Mesendoderm (in vitro differentiated cells): ENCODE measurements around the gene MYMX.

ENCODE experiments used
- DNase-seq: peaks from one replicate; pipeline ENCODE4 v3.0.0; 2013
- H2AK5ac ChIP-seq: 2 replicates; pipeline ENCODE4 v1.6.1; 2013; ENCODE audit warnings: low read length, inconsistent platforms
- H2BK120ac ChIP-seq: 2 replicates; pipeline ENCODE4 v1.6.1; 2013; ENCODE audit warnings: low read depth, mild to moderate bottlenecking, low read length, moderate library complexity, mixed read lengths
- H2BK15ac ChIP-seq: replicated peaks from 2 replicates; pipeline ENCODE4 v1.6.1; 2013; ENCODE audit warnings: low read depth, mild to moderate bottlenecking, moderate library complexity
- H2BK5ac ChIP-seq: 2 replicates; pipeline ENCODE4 v1.6.1; 2013; ENCODE audit warnings: low read length, inconsistent platforms
- H3K18ac ChIP-seq: 2 replicates; pipeline ENCODE4 v1.6.1; 2013; ENCODE audit warnings: mild to moderate bottlenecking, low read length, mixed read lengths
- H3K23ac ChIP-seq: one replicate; pipeline ENCODE4 v1.6.1; 2013; ENCODE audit warnings: low read length
- H3K27ac ChIP-seq: 2 replicates; pipeline ENCODE4 v1.5.1; 2013; ENCODE audit warnings: low read depth, mild to moderate bottlenecking, inconsistent platforms, low read length, moderate library complexity
- H3K27me3 ChIP-seq: 2 replicates; pipeline ENCODE4 v1.6.1; 2013; ENCODE audit warnings: low read length, control low read depth, mild to moderate bottlenecking, inconsistent platforms; ENCODE audit not compliant: insufficient read depth, poor library complexity
- H3K36me3 ChIP-seq: 2 replicates; pipeline ENCODE4 v1.6.1; 2013; ENCODE audit warnings: low read length, inconsistent platforms; ENCODE audit not compliant: control insufficient read depth, insufficient read depth
- H3K4ac ChIP-seq: one replicate; pipeline ENCODE4 v1.6.1; 2013; ENCODE audit warnings: low read depth, mild to moderate bottlenecking, low read length, moderate library complexity
- H3K4me1 ChIP-seq: 2 replicates; pipeline ENCODE4 v1.6.1; 2013; ENCODE audit warnings: low read depth, low read length, inconsistent platforms; ENCODE audit not compliant: control insufficient read depth
- H3K4me2 ChIP-seq: 2 replicates; pipeline ENCODE4 v1.6.1; 2013; ENCODE audit warnings: low read length
- H3K4me3 ChIP-seq: 2 replicates; pipeline ENCODE4 v1.5.1; 2013; ENCODE audit warnings: mild to moderate bottlenecking, low read length
- H3K56ac ChIP-seq: one replicate; pipeline ENCODE4 v1.6.1; 2013; ENCODE audit warnings: low read length
- H3K79me1 ChIP-seq: 2 replicates; pipeline ENCODE4 v1.6.1; 2013; ENCODE audit warnings: low read length, inconsistent platforms
- H3K79me2 ChIP-seq: 2 replicates; pipeline ENCODE4 v1.6.1; 2013; ENCODE audit warnings: mild to moderate bottlenecking, low read length; ENCODE audit not compliant: control insufficient read depth, insufficient read depth
- H3K9ac ChIP-seq: 2 replicates; pipeline ENCODE4 v1.6.1; 2013; ENCODE audit warnings: low read length, inconsistent platforms
- H4K5ac ChIP-seq: one replicate; pipeline ENCODE4 v1.6.1; 2013; ENCODE audit warnings: low read length
- H4K8ac ChIP-seq: one replicate; pipeline ENCODE4 v1.6.1; 2013; ENCODE audit warnings: low read depth, mild to moderate bottlenecking, control low read depth, low read length, moderate library complexity
- WGBS: extraction: QIAGEN DNeasy Blood & Tissue Kit; methylation state at CpG from one replicate; pipeline ENCODE4 v1.1.7; 2013; ENCODE audit warnings: low lambda C conversion rate, missing lambda C conversion rate; ENCODE audit not compliant: insufficient coverage; ENCODE audit errors: extremely low coverage; 5-methylcytosine and 5-hydroxymethylcytosine counted together

MYMX gene

GRCh38 chr6:44222486-44223318, 6.0 kb downstream of the MYMX start:
- no peak for DNase-seq
- Histone ChIP-seq H3K27ac (no peak overlapping the region), H4K8ac (no peak overlapping the region), H3K4me3 (peak overlapping the region; percentile 32), H3K4me2 (peak overlapping the region; percentile 81), H2AK5ac (no peak overlapping the region), H4K5ac (no peak overlapping the region), H3K9ac (peak overlapping the region; percentile 65), H3K79me2 (peaks cover 10% of the 10 kb centered on the region), H3K79me1 (peaks cover 3% of the 10 kb centered on the region), H3K4me1 (peaks cover 18% of the 10 kb centered on the region), H3K36me3 (no peaks in the 10 kb centered on the region), H2BK15ac (no peak overlapping the region), H3K23ac (peak overlapping the region; percentile 59), H3K18ac (peak overlapping the region; percentile 29), H3K27me3 (no peaks in the 10 kb centered on the region), H3K4ac (no peak overlapping the region), H3K56ac (peak overlapping the region; percentile 82), H2BK5ac (no peak overlapping the region), H2BK120ac (no peak overlapping the region)
- no CpG with 5 or more reads among the region's 26 CpGs for WGBS

- H3K9ac ChIP-seq, result peak within 1 kb of the TSS; percentile 65
- peaks cover 10% of the 10 kb centered on the region for H3K79me2 ChIP-seq
- no peak within 1 kb of the TSS for H2AK5ac ChIP-seq
- no CpG with 5 or more reads among the region's 73 CpGs for WGBS
- H2BK120ac ChIP-seq, result no peak within 1 kb of the TSS
- H2BK15ac ChIP-seq, result no peak within 1 kb of the TSS
- peak within 1 kb of the TSS; percentile 59 for H3K23ac ChIP-seq
- peaks cover 15% of the 10 kb centered on the region for H3K4me1 ChIP-seq
- H3K27me3 ChIP-seq, result no peaks in the 10 kb centered on the region
- DNase-seq, result peak; percentile 86
- peaks cover 3% of the 10 kb centered on the region for H3K79me1 ChIP-seq
- no peak within 1 kb of the TSS for H4K5ac ChIP-seq
- no peak within 1 kb of the TSS for H3K4ac ChIP-seq
- peak within 1 kb of the TSS; percentile 81 for H3K4me2 ChIP-seq
- peak within 1 kb of the TSS; percentile 26 for H3K27ac ChIP-seq
- H3K36me3 ChIP-seq, result no peaks in the 10 kb centered on the region
- peak within 1 kb of the TSS; percentile 82 for H3K56ac ChIP-seq
- H4K8ac ChIP-seq, result no peak within 1 kb of the TSS
- no peak within 1 kb of the TSS for H2BK5ac ChIP-seq
- peak within 1 kb of the TSS; percentile 29 for H3K18ac ChIP-seq
- peak within 1 kb of the TSS; percentile 32 for H3K4me3 ChIP-seq
Measured at GRCh38 chr6:44223319-44224028, 6.7 kb downstream of the MYMX start, which contains the start of gene SLC29A1. Gene SLC29A1, plus strand, starts transcription at chr6:44223595. Its CDS starts 3,719 bp downstream, at chr6:44227314.

GRCh38 chr6:44224029-44224964, 7.6 kb downstream of the MYMX start:
- peak overlapping the region; percentile 64 for H3K9ac ChIP-seq

GRCh38 chr6:44224965-44225305, 8.2 kb downstream of the MYMX start:
- no peak overlapping the region for H3K4me3 ChIP-seq

More at GRCh38 chr6:44224029-44224964, 7.6 kb downstream of the MYMX start:
- Histone ChIP-seq H3K4me2 (peak overlapping the region; percentile 38), H3K27ac (no peak overlapping the region), H4K8ac (no peak overlapping the region), H2BK120ac (no peak overlapping the region), H3K79me2 (peaks cover 10% of the 10 kb centered on the region), H3K4me1 (peaks cover 15% of the 10 kb centered on the region), H3K36me3 (no peaks in the 10 kb centered on the region), H2AK5ac (no peak overlapping the region), H3K27me3 (no peaks in the 10 kb centered on the region), H3K18ac (no peak overlapping the region), H3K79me1 (peaks cover 3% of the 10 kb centered on the region), H2BK15ac (no peak overlapping the region), H4K5ac (no peak overlapping the region), H2BK5ac (no peak overlapping the region), H3K4ac (no peak overlapping the region), H3K56ac (peak overlapping the region; percentile 76), H3K4me3 (peak overlapping the region; percentile 2), H3K23ac (peak overlapping the region; percentile 18)
- DNase-seq, result peak; percentile 75
- WGBS, result no CpG with 5 or more reads among the region's 18 CpGs

GRCh38 chr6:44225579-44226325, 9.0 kb downstream of the MYMX start:
- H3K4me1 ChIP-seq, result peaks cover 15% of the 10 kb centered on the region
- no peak overlapping the region for H2AK5ac ChIP-seq
- peak overlapping the region; percentile 37 for H3K56ac ChIP-seq
- H3K79me1 ChIP-seq, result peaks cover 3% of the 10 kb centered on the region
- no peak overlapping the region for H2BK120ac ChIP-seq
- no peak overlapping the region for H3K4me3 ChIP-seq
- H4K8ac ChIP-seq, result no peak overlapping the region
- H3K79me2 ChIP-seq, result peaks cover 10% of the 10 kb centered on the region
- H3K36me3 ChIP-seq, result no peaks in the 10 kb centered on the region
- no peak overlapping the region for H4K5ac ChIP-seq
- DNase-seq, result no peak
- H3K27me3 ChIP-seq, result no peaks in the 10 kb centered on the region
- no peak overlapping the region for H3K4ac ChIP-seq
- H3K9ac ChIP-seq, result no peak overlapping the region
- H2BK5ac ChIP-seq, result no peak overlapping the region
- no peak overlapping the region for H2BK15ac ChIP-seq
- no peak overlapping the region for H3K18ac ChIP-seq
- WGBS, result no CpG with 5 or more reads among the region's 8 CpGs
- no peak overlapping the region for H3K27ac ChIP-seq
- H3K23ac ChIP-seq, result no peak overlapping the region
- no peak overlapping the region for H3K4me2 ChIP-seq

More at GRCh38 chr6:44224965-44225305, 8.2 kb downstream of the MYMX start:
- Histone ChIP-seq H2BK120ac (no peak overlapping the region), H3K79me1 (peaks cover 3% of the 10 kb centered on the region), H3K4me2 (no peak overlapping the region), H3K4me1 (peaks cover 15% of the 10 kb centered on the region), H3K23ac (no peak overlapping the region), H3K4ac (no peak overlapping the region), H3K36me3 (no peaks in the 10 kb centered on the region), H4K5ac (no peak overlapping the region), H3K9ac (no peak overlapping the region), H4K8ac (no peak overlapping the region), H3K79me2 (peaks cover 10% of the 10 kb centered on the region), H3K27me3 (no peaks in the 10 kb centered on the region), H3K56ac (no peak overlapping the region), H2BK15ac (no peak overlapping the region), H3K18ac (no peak overlapping the region), H2BK5ac (no peak overlapping the region), H3K27ac (no peak overlapping the region), H2AK5ac (no peak overlapping the region)
- no CpG with 5 or more reads among the region's 4 CpGs for WGBS
- no peak for DNase-seq
